Stomach smooth muscle (tissue), 2 donors: ENCODE data around the gene BBOF1.
"Not testable (repeated sequence)": the region's sequence is repeated elsewhere in the genome, so short reads cannot be mapped to it uniquely, and the experiment has no call there.

ENCODE experiments used
- H3K27ac ChIP-seq: one replicate; pipeline ENCODE4 v1.7.0; 2013; ENCODE audit warnings: mild to moderate bottlenecking, low read length, inconsistent platforms
- H3K27me3 ChIP-seq, 2 donors: one replicate each; pipeline ENCODE4 v1.7.0; 2013; ENCODE audit warnings: low read length in 2 of 2; ENCODE audit not compliant: insufficient read depth in 2 of 2, control insufficient read depth in 1 of 2
- H3K36me3 ChIP-seq, 2 donors: one replicate each; pipeline ENCODE4 v1.7.0; 2013; ENCODE audit warnings: low read length in 2 of 2; ENCODE audit not compliant: control insufficient read depth in 2 of 2, insufficient read depth in 2 of 2
- H3K4me1 ChIP-seq: one replicate; pipeline ENCODE4 v1.7.0; 2013; ENCODE audit warnings: low read length; ENCODE audit not compliant: control insufficient read depth, insufficient read depth
- H3K4me3 ChIP-seq, 2 donors: one replicate each; pipeline ENCODE4 v1.7.0; 2013; ENCODE audit warnings: low read length in 2 of 2
- H3K9ac ChIP-seq, 2 donors: one replicate each; pipeline ENCODE4 v1.7.0; 2013; ENCODE audit warnings: low read length in 2 of 2, mild to moderate bottlenecking in 1 of 2
- H3K9me3 ChIP-seq, 2 donors: one replicate each; pipeline ENCODE4 v1.7.0; 2013; ENCODE audit warnings: low read length in 2 of 2; ENCODE audit not compliant: control insufficient read depth in 2 of 2
- donor health status: healthy.
- donor health status: Pancreatic carcinoma.

The BBOF1 gene

GRCh38 chr14:74018586-74019407, at the start of gene BBOF1, which contains the start of gene ENTPD5:
BBOF1 (plus strand) TSS chr14:74019349; CDS start chr14:74019479, 130 bp downstream.
ENTPD5 (minus strand) TSS chr14:74019288; CDS start chr14:73988102, 31,186 bp downstream.
- H3K36me3 ChIP-seq: no peaks in the 10 kb centered on the region
- H3K9ac ChIP-seq: peak within 1 kb of the TSS; percentile 92 to 94
- H3K4me3 ChIP-seq: peak within 1 kb of the TSS; percentile 86 to 93
- no peaks in the 10 kb centered on the region for H3K27me3 ChIP-seq
- H3K27ac ChIP-seq: peak within 1 kb of the TSS; percentile 94
- H3K9me3 ChIP-seq: no peaks in the 10 kb centered on the region
- H3K4me1 ChIP-seq: peaks cover 10% of the 10 kb centered on the region

GRCh38 chr14:73973497-73973896, 45.7 kb upstream of the BBOF1 start:
- Histone ChIP-seq H3K9me3 (no peaks in the 10 kb centered on the region), H3K9ac (no peak overlapping the region), H3K36me3 (peaks cover 18 to 22% of the 10 kb centered on the region in 2 donors), H3K27ac (no peak overlapping the region), H3K4me1 (no peaks in the 10 kb centered on the region), H3K27me3 (no peaks in the 10 kb centered on the region), H3K4me3 (no peak overlapping the region)

- Histone ChIP-seq H3K36me3 (peaks cover 9 to 16% of the 10 kb centered on the region in 2 donors), H3K27me3 (no peaks in the 10 kb centered on the region), H3K9ac (no peak overlapping the region), H3K27ac (no peak overlapping the region), H3K9me3 (no peaks in the 10 kb centered on the region), H3K4me3 (no peak overlapping the region), H3K4me1 (no peaks in the 10 kb centered on the region)
Measured at GRCh38 chr14:73976125-73976524, 43.0 kb upstream of the BBOF1 start.

DNA sequence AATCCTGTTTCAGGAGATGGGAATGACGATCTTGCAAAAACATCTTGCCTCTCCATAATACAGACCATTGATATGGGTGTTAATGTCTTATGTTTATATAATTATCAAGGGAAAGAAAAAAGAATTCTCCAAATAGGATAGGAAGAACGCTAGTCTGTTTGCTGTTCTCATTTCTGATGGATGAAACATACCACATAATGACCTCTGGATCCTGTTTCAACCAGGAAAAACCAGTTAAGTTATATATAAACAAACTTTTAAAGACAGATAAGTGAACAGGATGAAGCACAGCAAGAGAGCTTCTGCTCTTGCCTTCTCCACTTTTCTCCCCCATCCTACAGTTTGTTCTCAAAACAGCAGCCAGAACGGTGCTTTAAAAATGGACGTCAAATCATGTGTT, 41.3 kb upstream of the BBOF1 start:
- peaks cover 6 to 16% of the 10 kb centered on the region in 2 donors for H3K36me3 ChIP-seq
- H3K27ac ChIP-seq: no peak overlapping the region
- H3K4me1 ChIP-seq: no peaks in the 10 kb centered on the region
- no peak overlapping the region for H3K9ac ChIP-seq
- no peak overlapping the region for H3K4me3 ChIP-seq
- no peaks in the 10 kb centered on the region for H3K9me3 ChIP-seq
- no peaks in the 10 kb centered on the region for H3K27me3 ChIP-seq

DNA sequence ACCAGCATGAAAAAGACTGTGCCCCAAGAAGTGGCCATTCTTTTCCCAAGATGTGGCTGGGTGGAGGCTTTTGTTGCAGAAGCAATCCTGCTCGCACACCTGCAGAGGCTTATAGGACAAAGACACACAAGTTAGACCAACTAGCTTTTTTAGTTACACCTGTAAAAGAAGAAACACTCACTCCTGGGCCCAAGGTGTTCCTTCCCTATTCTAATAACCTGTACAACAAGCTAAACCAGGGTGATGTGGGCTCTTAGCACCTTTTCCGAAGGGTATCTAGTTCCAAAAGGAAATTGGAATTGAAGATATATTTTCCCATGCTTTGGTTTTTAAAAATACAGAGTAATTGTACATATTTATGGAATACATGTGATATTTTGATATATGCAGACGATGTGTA, 31.1 kb upstream of the BBOF1 start:
- Histone ChIP-seq H3K9ac (no peak overlapping the region), H3K27ac (no peak overlapping the region), H3K36me3 (peaks cover 10% of the 10 kb centered on the region in 2 donors), H3K4me1 (no peaks in the 10 kb centered on the region), H3K4me3 (no peak overlapping the region), H3K27me3 (no peaks in the 10 kb centered on the region), H3K9me3 (no peaks in the 10 kb centered on the region)

GRCh38 chr14:73988656-73989055, 30.5 kb upstream of the BBOF1 start:
- H3K4me3 ChIP-seq, H3K9me3 ChIP-seq, H3K27ac ChIP-seq, H3K27me3 ChIP-seq, H3K9ac ChIP-seq, H3K4me1 ChIP-seq: not testable (repeated sequence)
- peaks cover 10% of the 10 kb centered on the region in 2 donors for H3K36me3 ChIP-seq

DNA sequence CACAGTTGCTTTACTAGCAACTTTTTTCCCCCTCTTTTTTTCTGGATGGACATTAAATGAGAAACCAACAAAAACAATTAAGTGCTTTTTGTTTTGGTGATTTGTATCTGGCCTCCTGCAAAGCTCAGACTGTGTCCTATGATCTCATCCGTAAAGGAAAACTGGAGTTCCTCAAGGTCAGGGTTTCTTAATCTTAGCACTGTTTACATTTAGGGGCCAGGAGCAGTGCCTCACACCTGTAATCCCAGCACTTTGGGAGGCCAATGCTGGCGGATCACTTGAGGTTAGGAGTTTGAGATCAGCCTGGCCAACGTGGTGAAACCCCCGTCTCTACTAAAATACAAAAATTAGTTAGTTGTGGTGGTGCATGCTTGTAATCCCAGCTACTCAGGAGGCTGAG, 28.1 kb upstream of the BBOF1 start:
- no peak overlapping the region for H3K9ac ChIP-seq
- no peaks in the 10 kb centered on the region for H3K27me3 ChIP-seq
- no peak overlapping the region for H3K27ac ChIP-seq
- peaks cover 10% of the 10 kb centered on the region in 2 donors for H3K36me3 ChIP-seq
- no peaks in the 10 kb centered on the region for H3K9me3 ChIP-seq
- no peaks in the 10 kb centered on the region for H3K4me1 ChIP-seq
- no peak overlapping the region for H3K4me3 ChIP-seq

DNA sequence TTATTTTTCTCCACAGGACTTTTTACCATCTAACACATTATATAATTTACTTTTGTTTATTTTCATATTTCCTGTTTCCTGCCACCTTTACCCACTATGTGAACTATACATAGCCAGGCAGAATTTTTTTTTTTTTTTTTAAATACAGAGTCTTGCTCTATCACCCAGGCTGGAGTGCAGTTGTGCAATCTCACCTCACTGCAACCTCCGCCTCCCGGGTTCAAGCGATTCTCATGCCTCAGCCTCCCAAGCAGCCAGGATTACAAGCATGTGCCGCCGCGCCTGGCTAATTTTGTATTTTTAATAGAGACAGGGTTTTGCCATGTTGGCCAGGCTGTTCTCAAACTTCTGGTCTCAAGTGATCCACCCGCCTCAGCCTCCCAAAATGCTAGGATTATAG, 24.2 kb upstream of the BBOF1 start:
- H3K27ac ChIP-seq, H3K9ac ChIP-seq, H3K4me1 ChIP-seq, H3K9me3 ChIP-seq, H3K27me3 ChIP-seq, H3K4me3 ChIP-seq, H3K36me3 ChIP-seq: not testable (repeated sequence)

- H3K9ac ChIP-seq: no peak overlapping the region
- H3K4me3 ChIP-seq: no peak overlapping the region
- no peaks in the 10 kb centered on the region for H3K27me3 ChIP-seq
- no peak overlapping the region for H3K27ac ChIP-seq
- H3K36me3 ChIP-seq: peaks cover 0 to 7% of the 10 kb centered on the region in 2 donors
- no peaks in the 10 kb centered on the region for H3K9me3 ChIP-seq
- H3K4me1 ChIP-seq: no peaks in the 10 kb centered on the region
Measured at GRCh38 chr14:73995977-73996378, 23.2 kb upstream of the BBOF1 start.

DNA sequence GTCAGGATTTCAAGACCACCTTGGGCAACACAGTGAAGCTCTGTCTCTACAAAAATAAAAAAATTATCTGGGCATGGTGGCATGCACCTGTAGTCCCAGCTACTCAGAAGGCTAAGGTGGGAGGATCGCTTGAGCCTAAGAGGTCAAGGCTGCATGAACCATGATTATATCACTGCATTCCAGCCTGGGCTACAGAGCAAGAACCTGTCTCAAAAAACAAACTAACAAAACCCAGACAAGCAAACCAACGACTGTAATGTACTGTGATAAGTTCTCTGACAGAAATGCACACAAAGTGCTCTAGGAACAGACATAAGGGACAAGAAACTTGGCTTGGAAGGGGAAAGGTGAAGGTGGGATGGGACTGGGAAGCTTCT, 22.4 kb upstream of the BBOF1 start:
- H3K4me1 ChIP-seq: no peaks in the 10 kb centered on the region
- H3K36me3 ChIP-seq: peaks cover 0 to 7% of the 10 kb centered on the region in 2 donors
- H3K9me3 ChIP-seq: no peaks in the 10 kb centered on the region
- H3K27me3 ChIP-seq: no peaks in the 10 kb centered on the region
- H3K9ac ChIP-seq: no peak overlapping the region
- no peak overlapping the region for H3K4me3 ChIP-seq
- no peak overlapping the region for H3K27ac ChIP-seq
